ENCODE results near the gene FRMD4B.
A peak's percentile ranks its signal among the peaks of the same experiment; 100 is the strongest.

FRMD4B gene

GRCh38 chr3:69216981-69217380 is 168.9 kb downstream of the FRMD4B start:
- H3K4me3 ChIP-seq (ENCODE audit: low read depth, low read length), result no peak overlapping the region
- DNase-seq (ENCODE audit: low read depth), result no peak
- TF ChIP-seq, protein P1, sequence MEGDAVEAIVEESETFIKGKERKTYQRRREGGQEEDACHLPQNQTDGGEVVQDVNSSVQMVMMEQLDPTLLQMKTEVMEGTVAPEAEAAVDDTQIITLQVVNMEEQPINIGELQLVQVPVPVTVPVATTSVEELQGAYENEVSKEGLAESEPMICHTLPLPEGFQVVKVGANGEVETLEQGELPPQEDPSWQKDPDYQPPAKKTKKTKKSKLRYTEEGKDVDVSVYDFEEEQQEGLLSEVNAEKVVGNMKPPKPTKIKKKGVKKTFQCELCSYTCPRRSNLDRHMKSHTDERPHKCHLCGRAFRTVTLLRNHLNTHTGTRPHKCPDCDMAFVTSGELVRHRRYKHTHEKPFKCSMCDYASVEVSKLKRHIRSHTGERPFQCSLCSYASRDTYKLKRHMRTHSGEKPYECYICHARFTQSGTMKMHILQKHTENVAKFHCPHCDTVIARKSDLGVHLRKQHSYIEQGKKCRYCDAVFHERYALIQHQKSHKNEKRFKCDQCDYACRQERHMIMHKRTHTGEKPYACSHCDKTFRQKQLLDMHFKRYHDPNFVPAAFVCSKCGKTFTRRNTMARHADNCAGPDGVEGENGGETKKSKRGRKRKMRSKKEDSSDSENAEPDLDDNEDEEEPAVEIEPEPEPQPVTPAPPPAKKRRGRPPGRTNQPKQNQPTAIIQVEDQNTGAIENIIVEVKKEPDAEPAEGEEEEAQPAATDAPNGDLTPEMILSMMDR (IDR thresholded peaks at IDR 0.05; ENCODE audit: control insufficient read depth, extremely low read depth, insufficient read depth), result no peak

DNA sequence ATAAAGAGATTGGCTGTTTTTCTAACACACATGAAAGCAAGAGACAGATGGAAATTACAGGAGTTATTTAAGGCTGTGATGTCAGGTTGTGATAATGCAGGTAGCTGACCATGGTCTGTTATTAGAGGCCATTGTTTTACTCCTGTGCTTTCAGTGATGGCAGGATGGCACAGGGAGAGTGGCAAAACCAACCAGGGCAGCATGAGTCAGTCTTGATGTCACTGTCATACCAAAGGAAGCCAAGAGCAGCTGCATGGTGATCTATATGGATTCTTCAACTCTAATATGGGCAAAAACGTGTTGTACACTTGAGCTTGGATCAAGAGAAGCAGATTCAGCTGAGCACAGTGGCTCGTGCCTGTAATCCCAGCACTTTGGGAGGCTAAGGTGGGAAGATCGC is 171.6 kb downstream of the FRMD4B start:
- no peak overlapping the region for H3K4me3 ChIP-seq (ENCODE audit: low read depth, low read length)
- TF ChIP-seq, protein P1 (IDR thresholded peaks at IDR 0.05; ENCODE audit: control insufficient read depth, extremely low read depth, insufficient read depth), result no peak

DNA sequence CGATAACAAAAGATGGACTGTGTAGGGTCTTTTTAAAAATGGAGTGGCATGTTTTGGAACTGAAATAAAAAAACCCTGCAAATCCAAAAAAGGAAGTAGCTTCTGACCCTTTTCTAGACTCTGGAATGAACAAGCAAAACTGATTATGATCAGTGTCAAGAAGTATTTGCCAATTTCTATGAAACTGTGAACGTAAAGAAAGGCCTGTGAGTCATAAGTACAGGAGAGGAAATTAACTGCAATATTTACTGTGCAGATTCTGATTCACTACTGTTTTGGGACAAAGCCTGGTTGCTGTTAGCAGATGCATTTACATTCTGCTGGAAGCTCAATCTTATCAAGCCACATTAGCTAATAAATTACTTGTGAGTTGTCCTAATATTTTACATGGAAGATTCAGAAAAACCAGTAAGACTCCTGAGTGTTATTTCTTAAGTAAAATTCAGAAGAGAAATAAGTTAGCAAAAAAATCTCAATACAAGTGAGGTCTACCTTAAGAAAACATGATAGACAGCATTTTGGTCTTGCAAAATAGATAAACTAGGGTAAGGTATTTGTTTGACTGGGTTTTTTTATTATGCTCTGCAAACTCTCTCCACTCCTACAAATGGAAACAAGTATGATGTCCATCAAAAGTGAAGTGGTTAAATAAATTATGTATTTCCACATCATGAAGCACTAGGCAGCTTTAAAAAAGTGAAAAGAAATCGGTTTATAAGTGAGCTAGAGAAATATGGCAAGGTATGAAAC is 173.3 kb downstream of the FRMD4B start:
- peak; percentile 81 for DNase-seq (ENCODE audit: low read depth)
- TF ChIP-seq, protein P1 (IDR thresholded peaks at IDR 0.05; ENCODE audit: control insufficient read depth, extremely low read depth, insufficient read depth), result no peak
- no peak overlapping the region for H3K4me3 ChIP-seq (ENCODE audit: low read depth, low read length)

More for the DNA sequence above, 171.6 kb downstream of the FRMD4B start:
- no peak for DNase-seq (ENCODE audit: low read depth)

DNA sequence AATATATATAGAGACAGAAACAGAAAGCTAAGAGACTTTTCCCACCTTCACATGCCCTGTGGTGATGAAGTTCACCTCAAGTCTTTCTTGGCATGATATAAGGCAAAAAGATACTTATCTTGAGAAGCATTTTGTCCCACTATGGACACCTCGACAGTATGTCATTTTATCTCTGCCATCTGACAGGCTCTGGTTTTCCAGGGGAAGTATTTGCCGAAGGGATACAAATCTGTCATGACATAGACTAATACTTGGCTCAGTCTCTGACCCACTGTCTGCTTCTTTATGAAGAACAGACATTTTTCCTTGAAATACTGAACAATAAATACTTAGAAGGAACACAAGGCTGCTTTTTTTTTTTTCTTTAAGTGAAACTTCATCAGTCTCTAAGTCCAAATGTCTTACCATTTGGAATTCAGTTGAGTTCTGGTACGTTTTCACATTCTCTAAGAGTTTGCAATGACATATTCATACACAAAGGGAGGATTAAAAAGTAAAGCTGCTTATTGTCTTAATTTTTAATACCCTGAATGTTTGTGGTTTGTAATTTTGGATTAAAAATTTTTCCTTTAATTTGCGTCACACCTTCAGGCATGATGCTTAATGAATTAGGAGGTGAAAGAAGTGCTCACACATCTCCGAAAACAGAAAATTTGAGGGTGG is 175.7 kb downstream of the FRMD4B start:
- H3K4me3 ChIP-seq (ENCODE audit: low read depth, low read length), result no peak overlapping the region
- DNase-seq (ENCODE audit: low read depth), result no peak
- TF ChIP-seq, protein P1 (IDR thresholded peaks at IDR 0.05; ENCODE audit: control insufficient read depth, extremely low read depth, insufficient read depth), result no peak

DNA sequence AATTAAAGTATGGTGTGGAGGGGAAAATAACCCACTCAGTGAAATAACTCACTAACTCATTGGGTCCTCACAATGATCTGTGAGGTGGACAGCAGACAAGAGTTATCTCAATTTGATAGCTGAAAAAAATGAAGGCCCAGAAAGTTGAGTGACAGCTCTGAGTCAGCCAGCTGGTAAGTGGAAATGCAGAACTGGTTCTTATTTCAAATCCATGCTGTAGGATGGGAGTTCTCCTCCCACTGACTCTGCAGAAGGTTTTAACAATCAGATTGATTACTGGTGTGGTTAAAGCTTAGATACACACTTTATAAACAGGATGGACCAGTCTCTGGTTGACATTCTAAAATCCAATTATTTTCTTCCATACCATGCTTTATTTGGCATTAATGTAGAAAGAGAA is 176.5 kb downstream of the FRMD4B start:
- TF ChIP-seq, protein P1 (IDR thresholded peaks at IDR 0.05; ENCODE audit: control insufficient read depth, extremely low read depth, insufficient read depth), result no peak
- DNase-seq (ENCODE audit: low read depth), result no peak
- no peak overlapping the region for H3K4me3 ChIP-seq (ENCODE audit: low read depth, low read length)

DNA sequence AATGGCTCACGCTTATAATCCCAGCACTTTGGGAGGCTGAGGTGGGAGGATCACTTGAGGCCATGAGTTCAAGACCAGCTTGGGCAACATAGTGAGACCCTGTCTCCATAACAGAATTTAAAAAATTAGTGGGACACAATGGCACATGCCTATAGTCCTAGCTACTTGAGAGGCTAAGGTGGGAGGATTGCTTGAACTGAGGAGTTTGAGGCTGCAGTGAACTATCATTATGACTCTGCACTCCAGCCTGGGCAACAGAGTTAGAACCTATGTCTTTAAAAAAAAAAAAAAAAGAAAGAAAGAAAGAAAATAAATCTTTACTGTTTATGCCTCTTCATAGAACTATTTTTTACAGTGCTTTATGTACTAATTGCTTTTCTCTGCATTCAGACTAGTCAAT is 178.9 kb downstream of the FRMD4B start:
- no peak for DNase-seq (ENCODE audit: low read depth)
- TF ChIP-seq, protein P1 (IDR thresholded peaks at IDR 0.05; ENCODE audit: control insufficient read depth, extremely low read depth, insufficient read depth), result no peak

More for the DNA sequence above, 178.9 kb downstream of the FRMD4B start:
- H3K4me3 ChIP-seq (ENCODE audit: low read depth, low read length), result no peak overlapping the region
